HG03039 (cell line): ENCODE results near the gene NAALADL2.
"Not testable (repeated sequence)": the region's sequence is repeated elsewhere in the genome, so short reads cannot be mapped to it uniquely, and the experiment has no call there.

ENCODE experiments used
- ATAC-seq: cut with Tn5 transposase; IDR thresholded peaks from one replicate; pipeline ENCODE4 v1.9.1; 2021; ENCODE audit warnings: mild to moderate bottlenecking, moderate library complexity; ENCODE audit not compliant: unreplicated experiment

The NAALADL2 gene

GRCh38 chr3:175726228-175726627 is 867.1 kb downstream of the NAALADL2 start:
- no peak for ATAC-seq

GRCh38 chr3:175728566-175728965 is 869.4 kb downstream of the NAALADL2 start:
- ATAC-seq: no peak

DNA sequence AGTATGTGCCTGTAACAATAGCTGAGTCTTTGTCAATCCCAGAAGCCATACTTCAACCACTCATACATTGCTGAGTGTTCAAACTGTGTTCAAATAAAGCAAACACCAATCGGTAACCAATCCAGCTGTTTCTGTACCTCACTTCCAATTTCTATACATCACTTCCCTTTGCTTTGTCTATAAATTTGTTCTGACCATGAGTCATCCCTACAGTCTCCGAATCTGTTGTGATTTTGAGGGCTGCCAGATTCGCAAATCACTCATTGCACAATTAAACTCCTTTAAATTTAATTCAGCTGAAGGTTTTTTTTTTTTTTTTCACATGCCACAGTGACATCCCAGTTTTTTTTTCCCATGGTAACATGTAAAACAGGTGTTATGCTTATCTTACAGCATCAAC is 870.3 kb downstream of the NAALADL2 start:
- no peak for ATAC-seq

- no peak for ATAC-seq
Measured at GRCh38 chr3:175731543-175731942, 872.4 kb downstream of the NAALADL2 start.

GRCh38 chr3:175732017-175732416 is 872.9 kb downstream of the NAALADL2 start:
- no peak for ATAC-seq

- no peak for ATAC-seq
Measured at GRCh38 chr3:175735866-175736265, 876.7 kb downstream of the NAALADL2 start.

GRCh38 chr3:175737646-175738572 is 878.8 kb downstream of the NAALADL2 start:
- ATAC-seq: no peak

DNA sequence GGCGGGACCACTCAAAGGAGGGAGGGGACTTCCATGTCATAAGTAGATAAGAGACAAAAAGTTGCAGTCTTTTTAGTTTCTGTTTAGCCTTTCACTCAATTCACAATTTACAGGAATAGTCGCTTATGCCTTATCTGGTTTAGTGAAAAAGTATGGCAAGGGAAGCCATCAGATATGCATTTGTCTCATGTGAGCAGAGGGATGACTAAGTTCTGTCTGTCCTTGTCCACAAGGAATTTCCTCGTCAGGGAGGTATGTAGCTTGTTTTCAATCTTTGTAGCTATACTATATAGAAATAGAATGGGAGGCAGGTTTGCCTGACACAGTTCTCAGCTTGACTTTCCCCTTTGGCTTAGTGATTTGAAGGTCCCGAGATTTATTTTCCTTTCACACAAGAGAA is 882.8 kb downstream of the NAALADL2 start:
- no peak for ATAC-seq

GRCh38 chr3:175743733-175744400 is 884.7 kb downstream of the NAALADL2 start:
- ATAC-seq: no peak

- ATAC-seq: no peak
Measured at GRCh38 chr3:175746308-175746707, 887.2 kb downstream of the NAALADL2 start.

GRCh38 chr3:175748087-175748730 is 889.1 kb downstream of the NAALADL2 start:
- ATAC-seq: no peak

- ATAC-seq: no peak
Measured at GRCh38 chr3:175749981-175750380, 890.8 kb downstream of the NAALADL2 start.

- ATAC-seq: no peak
Measured at GRCh38 chr3:175751089-175751488, 892.0 kb downstream of the NAALADL2 start.

DNA sequence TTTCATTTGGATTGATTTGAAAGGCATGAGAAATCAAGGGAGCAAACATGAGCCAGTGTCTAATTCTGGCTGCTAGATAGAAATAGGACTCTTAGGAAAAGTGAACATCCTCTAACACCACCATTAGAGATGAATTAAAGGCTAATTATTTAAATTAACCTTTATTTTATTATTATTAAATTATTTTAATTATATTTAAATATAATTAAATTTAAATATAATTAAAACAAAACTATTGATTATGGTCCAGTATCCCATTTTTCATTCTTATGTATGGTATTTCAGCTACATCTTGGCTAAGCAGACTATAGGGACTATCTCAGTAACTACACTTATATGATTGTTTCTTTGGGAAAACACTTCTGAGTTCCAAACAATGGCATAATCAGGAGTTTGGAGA is 904.8 kb downstream of the NAALADL2 start:
- ATAC-seq: no peak

DNA sequence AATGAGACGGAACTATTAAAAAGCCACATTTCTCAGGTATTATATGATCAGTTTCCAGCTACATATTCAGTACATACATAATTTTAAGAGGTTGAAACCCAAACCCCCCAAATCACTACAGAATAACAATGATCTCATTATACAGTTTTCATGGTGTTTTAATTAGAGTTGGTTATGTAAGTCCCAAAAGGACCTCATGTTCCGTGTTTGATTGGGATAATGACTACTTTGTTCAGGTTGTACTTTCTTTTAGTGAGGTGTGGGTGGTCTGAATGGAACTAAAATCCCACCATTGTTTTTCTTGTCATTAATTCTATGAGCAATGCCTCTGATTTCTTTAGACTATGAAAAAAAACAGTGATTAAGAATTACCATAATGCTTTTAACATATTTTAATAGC is 905.6 kb downstream of the NAALADL2 start:
- ATAC-seq: no peak

GRCh38 chr3:175770426-175770825 is 911.3 kb downstream of the NAALADL2 start:
- ATAC-seq: no peak

DNA sequence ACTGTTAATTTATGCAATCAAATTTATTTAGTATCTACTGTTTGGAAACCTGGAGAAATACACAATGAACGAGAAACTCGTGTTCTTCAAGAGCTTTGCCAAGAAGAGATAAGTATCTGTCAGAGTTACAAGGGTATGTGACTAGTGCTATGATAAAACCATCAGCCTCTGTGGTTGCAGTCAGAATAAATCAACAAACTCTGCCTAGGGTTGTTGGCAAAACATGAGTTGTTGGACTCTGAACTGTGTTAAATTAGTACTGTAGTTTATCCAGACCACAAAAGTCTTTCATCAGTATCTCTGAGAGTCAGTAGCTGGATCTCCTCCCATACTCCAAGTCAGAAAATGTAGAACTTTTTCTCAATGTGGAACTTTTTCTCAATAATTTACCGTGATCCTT is 918.4 kb downstream of the NAALADL2 start:
- ATAC-seq: no peak

DNA sequence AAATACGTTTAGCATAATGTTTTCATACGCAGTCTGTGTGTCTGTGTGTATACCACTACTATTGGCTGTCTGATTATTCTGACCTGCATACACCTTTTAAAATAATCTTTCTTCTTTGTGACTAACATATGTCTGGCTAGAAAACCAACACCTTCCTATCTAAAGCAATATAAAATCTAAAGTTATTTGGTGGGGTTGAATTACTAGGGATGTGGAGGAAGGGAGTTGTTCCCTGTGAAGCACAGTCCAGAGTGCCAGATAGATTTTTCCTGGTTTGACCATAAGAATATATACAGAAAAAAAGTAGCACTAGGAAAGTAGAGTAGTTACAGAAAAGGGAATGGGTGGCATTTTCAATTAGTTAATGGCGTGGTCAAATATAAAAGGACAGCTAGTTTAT is 918.8 kb downstream of the NAALADL2 start:
- ATAC-seq: no peak

- no peak for ATAC-seq
Measured at GRCh38 chr3:175778994-175779393, 919.9 kb downstream of the NAALADL2 start.

DNA sequence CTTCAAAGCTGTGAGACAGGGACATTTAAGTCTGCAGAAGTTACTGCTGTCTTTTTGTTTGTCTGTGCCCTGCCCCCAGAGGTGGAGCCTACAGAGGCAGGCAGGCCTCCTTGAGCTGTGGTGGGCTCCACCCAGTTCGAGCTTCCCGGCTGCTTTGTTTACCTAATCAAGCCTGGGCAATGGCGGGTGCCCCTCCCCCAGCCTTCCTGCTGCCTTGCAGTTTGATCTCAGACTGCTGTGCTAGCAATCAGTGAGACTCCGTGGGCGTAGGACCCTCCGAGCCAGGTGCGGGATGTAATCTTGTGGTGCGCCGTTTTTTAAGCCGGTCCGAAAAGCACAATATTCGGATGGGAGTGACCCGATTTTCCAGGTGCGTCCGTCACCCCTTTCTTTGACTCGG is 928.0 kb downstream of the NAALADL2 start:
- not testable (repeated sequence) for ATAC-seq

- ATAC-seq: no peak
Measured at GRCh38 chr3:175792245-175792644, 933.1 kb downstream of the NAALADL2 start.

- no peak for ATAC-seq
Measured at GRCh38 chr3:175798326-175798725, 939.2 kb downstream of the NAALADL2 start.
